Endothelial cell of umbilical vein (primary cell): ENCODE measurements around the gene DNAJB13. TPM values are rescaled to one million over a fixed set of nuclear protein-coding genes. Genes with fewer than 3 reads are reported as not detected.

Source experiments
- BruUV-seq: library from RNA; stranded (reverse); fragments of 400-500 nt; replicated peaks from 2 replicates; lab custom pipeline; 2021; lab: Mats Ljungman, UMichigan
- CTCF ChIA-PET: fragments of 300-600, 350-600 bp; sonication (Branson Sonifier 250); formaldehyde crosslinking; loops from one replicate; lab custom pipeline; 2021; ENCODE audit warnings: antibody characterized with exemption, inconsistent platforms; lab: Charles Lee
- POLR2A ChIA-PET: fragments of 300-600, 350-600 bp; sonication (Branson Sonifier 250); formaldehyde crosslinking; loops from one replicate; lab custom pipeline; 2021; ENCODE audit warnings: antibody characterized with exemption, inconsistent platforms; lab: Charles Lee
- DNase-seq: peaks from one replicate; pipeline ENCODE4 v3.0.0-alpha.2; 2011; ENCODE audit warnings: low read depth, low spot score
- FAIRE-seq: peaks from 2 replicates; lab custom pipeline; 2011; peaks lifted over from hg19 to GRCh38; lab: Jason Lieb, UNC
- H2AFZ ChIP-seq: 2 replicates; pipeline ENCODE4 v1.6.0; 2012; ENCODE audit warnings: low read depth, low read length, control low read depth, inconsistent platforms
- H3K27ac ChIP-seq: 2 replicates; pipeline ENCODE4 v1.5.1; 2011; ENCODE audit warnings: low read depth, mild to moderate bottlenecking, control low read depth, low read length, moderate library complexity; ENCODE audit not compliant: insufficient read depth
- H3K27me3 ChIP-seq, 2 experiments: 2 replicates each; pipeline versions ENCODE4 v1.6.0 to v1.6.1; 2011; ENCODE audit warnings: low read length in 2 of 2, mixed read lengths in 1 of 2; ENCODE audit not compliant: control insufficient read depth in 2 of 2, insufficient read depth in 2 of 2
- H3K36me3 ChIP-seq, 2 experiments: 2 replicates in 1 of 2; 3 replicates in 1 of 2; pipeline ENCODE4 v1.5.1; 2011; ENCODE audit warnings: low read length in 2 of 2, mild to moderate bottlenecking in 1 of 2, moderate library complexity in 1 of 2; ENCODE audit not compliant: control insufficient read depth in 2 of 2, insufficient read depth in 2 of 2; ENCODE audit errors: extremely low read depth in 1 of 2
- H3K4me1 ChIP-seq: 3 replicates; pipeline ENCODE4 v1.5.1; 2011; ENCODE audit warnings: mild to moderate bottlenecking, low read length; ENCODE audit not compliant: control insufficient read depth, insufficient read depth; ENCODE audit errors: extremely low read depth
- H3K4me2 ChIP-seq: 2 replicates; pipeline ENCODE4 v1.6.1; 2011; ENCODE audit warnings: low read length, control low read depth, mixed read lengths; ENCODE audit not compliant: insufficient read depth
- H3K4me3 ChIP-seq, 3 experiments: fragments of 200-600 bp in 1 of 3; sonication (generic), shearing (Covaris generic) in 1 of 3; replicated peaks in 1 of 3; 2 replicates each; pipeline ENCODE4 v1.5.1; 2011 to 2016; ENCODE audit warnings: control low read depth in 3 of 3, low read length in 3 of 3, mild to moderate bottlenecking in 2 of 3, inconsistent platforms in 1 of 3, low read depth in 1 of 3, moderate library complexity in 1 of 3; ENCODE audit not compliant: insufficient read depth in 1 of 3
- H3K79me2 ChIP-seq: 2 replicates; pipeline ENCODE4 v1.6.0; 2012; ENCODE audit warnings: low read length, inconsistent platforms; ENCODE audit not compliant: control insufficient read depth, insufficient read depth
- H3K9ac ChIP-seq: replicated peaks from 2 replicates; pipeline ENCODE3; 2011; ENCODE audit warnings: low read length, control low read depth; ENCODE audit not compliant: insufficient read depth; ENCODE audit errors: extremely low read depth
- H3K9me1 ChIP-seq: replicated peaks from 3 replicates; pipeline ENCODE4 v1.6.0; 2011; ENCODE audit warnings: mild to moderate bottlenecking, low read length; ENCODE audit not compliant: control insufficient read depth, insufficient read depth; ENCODE audit errors: extremely low read depth
- H3K9me3 ChIP-seq: replicated peaks from 2 replicates; pipeline ENCODE4 v1.5.1; 2012; ENCODE audit warnings: low read length, inconsistent platforms; ENCODE audit not compliant: control insufficient read depth, insufficient read depth
- H4K20me1 ChIP-seq: replicated peaks from 2 replicates; pipeline ENCODE3; 2011; ENCODE audit warnings: mild to moderate bottlenecking, low read length; ENCODE audit not compliant: control insufficient read depth, insufficient read depth; ENCODE audit errors: extremely low read depth
- CTCF ChIP-seq, 2 donors: IDR thresholded peaks; 1 replicate in 1 of 2; 2 replicates in 1 of 2; pipeline ENCODE4 v1.5.1; 2011; ENCODE audit warnings: low read length in 2 of 2, mild to moderate bottlenecking in 2 of 2, moderate library complexity in 2 of 2, control low read depth in 1 of 2, inconsistent platforms in 1 of 2, low read depth in 1 of 2; ENCODE audit not compliant: insufficient read depth in 1 of 2; ENCODE audit errors: extremely low read depth in 1 of 2
- EZH2 ChIP-seq: IDR thresholded peaks from 2 replicates; pipeline ENCODE4 v1.6.1; 2012; ENCODE audit warnings: borderline replicate concordance, low read depth, mild to moderate bottlenecking, moderate library complexity, low read length, inconsistent platforms; ENCODE audit not compliant: severe bottlenecking
- FOS ChIP-seq: IDR thresholded peaks from 2 replicates; pipeline ENCODE4 v1.6.1; 2011; ENCODE audit warnings: mild to moderate bottlenecking, low read length, moderate library complexity, borderline replicate concordance; ENCODE audit not compliant: insufficient read depth
- GATA2 ChIP-seq: IDR thresholded peaks from 2 replicates; pipeline ENCODE4 v1.7.0; 2011; ENCODE audit warnings: low read depth, mild to moderate bottlenecking, moderate library complexity, mixed read lengths, low read length; ENCODE audit not compliant: insufficient read length, insufficient read depth
- JUN ChIP-seq: IDR thresholded peaks from 2 replicates; pipeline ENCODE4 v1.6.1; 2011; ENCODE audit warnings: borderline replicate concordance, low read depth; ENCODE audit not compliant: insufficient read length, insufficient read depth
- MAX ChIP-seq: IDR thresholded peaks from 2 replicates; pipeline ENCODE4 v1.6.1; 2011; ENCODE audit not compliant: insufficient read depth, insufficient read length
- MYC ChIP-seq: IDR thresholded peaks from one replicate; pipeline ENCODE4 v1.6.1; 2011; ENCODE audit warnings: mild to moderate bottlenecking, low read depth, low read length
- POLR2A ChIP-seq: IDR thresholded peaks from 2 replicates; pipeline ENCODE4 v1.6.1; 2012; ENCODE audit warnings: low read depth, mild to moderate bottlenecking, control low read depth, low read length
- POLR2AphosphoS5 ChIP-seq: IDR thresholded peaks from 2 replicates; pipeline ENCODE4 v1.6.1; 2012; ENCODE audit warnings: low read depth, mild to moderate bottlenecking, control low read depth, low read length, moderate library complexity; ENCODE audit not compliant: insufficient read depth
- dilution Hi-C: fragments of 300-500 bp; cut with MboI; formaldehyde crosslinking; loops from one replicate; pipeline ENCODE4 v1.15.0; 2019; ENCODE audit warnings: low sequenced_read_pairs; ENCODE audit not compliant: extremely low pct_ligation_motif_present
- intact Hi-C: fragments of 100-400 bp; cut with micrococcal nuclease; formaldehyde crosslinking; loops from one replicate; pipeline ENCODE4 v1.10.0; 2022
- polyA plus RNA-seq, 4 experiments: library from polyadenylated mRNA; depleted of rRNA in 3 of 4; stranded (reverse) in 3 of 4; unstranded in 1 of 4; fragments of >200 nt; gene quantifications; 2 replicates each; pipeline versions ENCODE4 v1.2.1 to v1.2.3, GENCODE V29; 2011 to 2012; ENCODE audit warnings: missing spikeins in 1 of 4
- total RNA-seq: library from RNA; stranded (reverse); gene quantifications from 2 replicates; pipeline ENCODE4 v1.2.3, GENCODE V29; 2021

Gene DNAJB13
- total and polyA plus RNA-seq, 2 donors (not counting 3 experiments of a cell fraction or from before 2014, with no cell fraction given) = 0.07 to 0.46 TPM

GRCh38 chr11:73972620-73973449, 22.0 kb downstream of the DNAJB13 start:
- dilution Hi-C loops = no loop called here
- no peak overlapping the region for H2AFZ ChIP-seq
- H3K27ac ChIP-seq = no peak overlapping the region
- H4K20me1 ChIP-seq = no peaks in the 10 kb centered on the region
- no peaks in the 10 kb centered on the region for H3K27me3 ChIP-seq
- H3K36me3 ChIP-seq = peaks cover 0 to 10% of the 10 kb centered on the region in 2 experiments
- no peaks in the 10 kb centered on the region for H3K9me3 ChIP-seq
- no peaks in the 10 kb centered on the region for H3K79me2 ChIP-seq
- no peaks in the 10 kb centered on the region for H3K4me1 ChIP-seq
- TF ChIP-seq POLR2AphosphoS5 (no peak), MAX (no peak), JUN (no peak), POLR2A (no peak)
- ChIA-PET CTCF (interaction anchor here (0.6 to 1.7 kb wide), 3 partner anchors 9 to 21 kb away, joined by 3 to 5 read pairs (median 4); no protein-coding TSS in a partner anchor), POLR2A (interaction anchor here (0.5 to 0.6 kb wide), 2 partner anchors 174 to 270 kb away, joined by 3 to 4 read pairs; no protein-coding TSS in a partner anchor)
- DNase-seq (no peak), FAIRE-seq (no peak)
- BruUV-seq = no TSS peak
- intact Hi-C loops = no loop called here
- H3K9ac ChIP-seq = no peak overlapping the region
- H3K4me3 ChIP-seq = no peak overlapping the region
- no peak overlapping the region for H3K4me2 ChIP-seq
- no peaks in the 10 kb centered on the region for H3K9me1 ChIP-seq

- Histone ChIP-seq H4K20me1 (no peaks in the 10 kb centered on the region), H3K36me3 (peaks cover 0 to 10% of the 10 kb centered on the region in 2 experiments), H2AFZ (no peak overlapping the region), H3K4me2 (no peak overlapping the region), H3K9me3 (no peaks in the 10 kb centered on the region), H3K27me3 (no peaks in the 10 kb centered on the region), H3K4me1 (no peaks in the 10 kb centered on the region), H3K27ac (no peak overlapping the region), H3K79me2 (no peaks in the 10 kb centered on the region), H3K9me1 (no peaks in the 10 kb centered on the region), H3K9ac (no peak overlapping the region), H3K4me3 (no peak overlapping the region)
- no peak for DNase-seq
- FAIRE-seq = no peak
- BruUV-seq = TSS peak; percentile 20
- ChIA-PET POLR2A (no interaction called here), CTCF (no interaction called here)
- intact Hi-C loops = no loop called here
- no peak for TF ChIP-seq POLR2AphosphoS5
- TF ChIP-seq MYC = no peak
- TF ChIP-seq GATA2 = no peak
- no peak for TF ChIP-seq EZH2
- TF ChIP-seq JUN = no peak
- TF ChIP-seq POLR2A = no peak
- TF ChIP-seq CTCF (IDR thresholded peaks at IDR 0.05; ENCODE audit: extremely low read depth in 1 of 2, insufficient read depth in 1 of 2, low read depth in 1 of 2, low read length in 2 of 2) = no peak
- TF ChIP-seq FOS = no peak
- no peak for TF ChIP-seq MAX
- dilution Hi-C loops = no loop called here
These were observed 24.0 kb downstream of the DNAJB13 start for GRCh38 chr11:73974604-73975478.
